GM18909 (cell line): ENCODE measurements around the gene KLRK1.
"Not testable (repeated sequence)": the region's sequence is repeated elsewhere in the genome, so short reads cannot be mapped to it uniquely, and the experiment has no call there.

Experiments used
- ATAC-seq: cut with Tn5 transposase; IDR thresholded peaks from one replicate; pipeline ENCODE4 v1.9.1; 2021; ENCODE audit warnings: mild to moderate bottlenecking; ENCODE audit not compliant: unreplicated experiment, poor library complexity

KLRK1 gene

GRCh38 chr12:10389904-10390303 is at the start of gene KLRK1:
Gene KLRK1, minus strand, starts transcription at chr12:10390041. Its CDS starts 1,231 bp downstream, at chr12:10388810.
- ATAC-seq: no peak

GRCh38 chr12:10437601-10438000 is 47.8 kb upstream of the KLRK1 start:
- not testable (repeated sequence) for ATAC-seq

DNA sequence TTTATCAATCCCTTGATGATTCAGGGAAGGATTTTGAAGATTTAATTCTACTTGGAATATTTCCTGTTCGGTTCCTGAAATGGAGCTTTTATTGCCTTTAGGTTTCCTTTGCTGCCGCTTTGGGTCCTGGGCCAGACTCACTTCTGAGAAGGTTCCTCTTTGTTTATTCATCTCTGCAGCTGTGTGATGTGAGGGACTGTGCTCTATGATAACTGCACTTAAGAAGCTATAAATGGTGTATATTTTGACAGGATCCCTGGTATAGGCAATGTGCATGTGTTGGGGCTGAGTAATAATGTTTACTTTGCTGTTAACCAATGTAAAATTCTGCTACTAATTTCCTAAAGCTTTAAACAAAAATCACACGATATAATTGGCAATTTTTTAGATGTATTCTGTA is 46.0 kb upstream of the KLRK1 start, which contains the start of gene KLRC2:
Gene KLRC2, minus strand, starts transcription at position 195 of the 400 bp plus-strand sequence. Its CDS starts 24 bp downstream, at position 171.
- ATAC-seq: not testable (repeated sequence)

DNA sequence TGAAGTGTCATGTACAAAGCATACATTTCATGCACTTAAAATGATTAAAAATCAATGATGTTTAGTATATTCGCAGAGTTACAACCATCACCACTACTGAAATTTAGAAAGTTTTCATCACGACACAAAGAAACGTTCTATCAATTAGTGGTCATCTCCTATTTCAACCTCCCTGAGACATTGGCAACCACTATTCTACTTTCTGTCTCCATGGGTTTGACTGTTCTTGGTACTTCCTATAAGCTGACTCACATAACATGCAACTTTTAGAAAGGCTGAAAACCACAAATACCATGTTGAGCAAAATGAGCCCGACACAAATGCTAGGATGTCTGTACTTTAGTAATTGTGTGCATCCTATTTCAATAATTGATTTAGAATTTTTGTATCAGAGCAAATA is 40.8 kb upstream of the KLRK1 start:
- ATAC-seq: not testable (repeated sequence)

GRCh38 chr12:10425938-10426337 is 36.1 kb upstream of the KLRK1 start:
- ATAC-seq: not testable (repeated sequence)

- ATAC-seq: not testable (repeated sequence)
Observed at GRCh38 chr12:10424260-10424899, 34.5 kb upstream of the KLRK1 start.

DNA sequence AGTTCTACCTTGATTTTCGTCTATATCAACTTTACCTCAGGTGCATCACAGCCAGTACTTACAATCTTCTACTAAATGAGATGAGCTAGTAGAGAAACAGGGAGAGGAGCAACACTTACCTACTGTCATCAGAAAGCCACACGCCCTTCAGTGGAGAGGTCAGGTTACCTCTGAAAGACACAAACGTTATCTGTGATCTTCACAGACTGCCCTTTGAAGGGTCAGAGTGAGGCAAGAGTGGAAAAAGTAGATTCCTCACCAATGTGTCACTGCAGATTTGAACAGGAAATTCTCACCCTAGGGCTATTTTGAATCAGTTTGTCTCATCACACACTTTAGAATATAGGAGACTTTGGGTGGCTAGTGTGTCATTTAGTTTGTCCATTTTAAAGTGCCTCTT is 32.3 kb upstream of the KLRK1 start:
- ATAC-seq: not testable (repeated sequence)

- ATAC-seq: not testable (repeated sequence)
Observed at GRCh38 chr12:10420334-10420733, 30.5 kb upstream of the KLRK1 start, which contains the start of gene KLRC3. Gene KLRC3, minus strand, starts transcription at chr12:10420595. Its CDS starts 45 bp downstream, at chr12:10420550.

- ATAC-seq: no peak
Observed at GRCh38 chr12:10409392-10409791, 19.6 kb upstream of the KLRK1 start, which contains the start of gene KLRC4. Gene KLRC4, minus strand, starts transcription at chr12:10409757. Its CDS starts 182 bp downstream, at chr12:10409575.

- ATAC-seq: no peak
Observed at GRCh38 chr12:10408842-10409241, 19.0 kb upstream of the KLRK1 start.

DNA sequence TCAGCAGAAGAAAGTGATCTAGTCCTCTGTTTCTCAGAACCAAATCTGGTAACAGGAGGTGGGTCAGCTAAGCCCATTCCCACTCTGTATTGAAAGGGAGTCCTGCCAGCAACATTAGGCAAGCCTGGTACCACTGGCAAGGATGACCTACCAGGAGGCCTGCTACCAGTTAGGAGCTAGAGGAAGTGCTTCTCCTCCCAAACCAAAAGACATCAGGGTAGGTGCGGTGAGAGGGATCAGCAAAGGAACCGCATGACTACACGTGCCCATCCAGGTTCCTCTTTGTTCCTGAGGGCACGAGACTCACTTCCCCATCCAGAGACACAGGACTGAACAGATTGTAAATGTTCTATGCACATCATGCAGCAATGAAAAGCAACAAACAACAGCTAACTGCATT is 16.9 kb upstream of the KLRK1 start:
- no peak for ATAC-seq

GRCh38 chr12:10405294-10405693 is 15.5 kb upstream of the KLRK1 start:
- no peak for ATAC-seq

GRCh38 chr12:10404798-10405197 is 15.0 kb upstream of the KLRK1 start:
- ATAC-seq: no peak

DNA sequence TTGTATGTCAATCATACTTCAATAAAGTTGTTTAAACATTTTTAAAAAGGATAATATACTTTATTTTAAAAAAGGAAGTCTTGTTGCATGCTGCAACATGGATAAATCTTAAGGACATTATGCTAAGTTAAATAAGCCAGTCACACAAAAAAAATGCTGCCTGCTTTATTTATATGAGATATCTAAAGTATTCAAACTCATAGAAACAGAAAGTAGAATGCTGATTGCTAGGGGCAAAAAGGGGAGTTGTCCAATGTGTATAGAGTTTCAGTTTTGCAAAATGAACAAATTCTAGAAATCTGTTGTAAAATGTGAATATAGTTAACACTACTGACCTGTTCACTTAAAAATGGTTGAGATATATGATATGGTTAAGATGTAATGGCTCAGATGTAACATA is 11.0 kb upstream of the KLRK1 start:
- ATAC-seq: no peak

- no peak for ATAC-seq
Observed at GRCh38 chr12:10398168-10398567, 8.3 kb upstream of the KLRK1 start.

DNA sequence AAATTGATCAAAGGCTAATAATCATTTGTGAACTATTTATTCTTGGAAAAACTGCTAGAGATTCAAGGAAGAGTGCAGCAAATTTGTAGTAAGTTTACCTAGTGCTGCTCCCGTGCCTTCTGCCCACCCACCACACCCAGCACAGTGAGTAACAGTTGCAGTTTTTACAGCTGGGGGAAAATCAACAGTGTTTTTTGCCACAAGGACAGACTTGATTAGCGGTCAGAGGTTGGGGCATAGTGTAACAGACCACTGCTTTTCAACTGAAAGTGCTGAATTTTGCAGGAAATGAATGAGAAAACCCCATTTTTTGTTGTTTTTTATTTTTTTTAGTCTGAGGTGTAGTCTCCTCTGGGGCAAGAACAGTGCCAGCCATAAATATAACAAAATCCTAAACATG is 7.5 kb upstream of the KLRK1 start:
- no peak for ATAC-seq

- ATAC-seq: not testable (repeated sequence)
Observed at GRCh38 chr12:10396176-10396575, 6.3 kb upstream of the KLRK1 start.

DNA sequence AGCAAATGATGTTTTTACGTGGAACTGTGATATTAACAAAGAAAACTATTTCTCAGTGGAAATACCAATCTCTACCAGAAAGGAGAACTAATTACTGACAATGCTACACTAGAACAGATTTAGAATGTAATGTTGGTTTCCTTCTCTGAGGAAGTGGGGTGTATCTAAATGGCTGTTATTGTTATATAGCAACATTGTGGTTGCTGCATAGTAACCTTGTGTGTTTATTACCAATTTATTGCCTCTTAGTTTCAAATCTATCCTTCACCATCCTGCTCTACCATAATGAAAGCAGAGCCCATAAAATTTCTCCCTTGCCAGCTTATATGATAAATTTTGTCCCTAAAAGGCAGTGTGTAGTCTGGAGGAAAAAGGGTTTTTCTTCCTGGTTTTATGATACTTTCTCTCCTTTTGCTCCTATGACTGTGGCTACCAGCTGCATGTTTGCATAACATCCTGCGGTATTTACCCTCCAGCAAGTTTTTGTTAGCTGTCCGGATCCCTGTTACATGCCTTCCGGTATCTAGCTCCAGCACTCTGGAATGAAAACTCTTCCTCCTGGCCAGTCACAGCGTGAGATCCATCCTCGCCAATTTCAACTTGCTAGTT is 5.7 kb upstream of the KLRK1 start:
- ATAC-seq: peak; percentile 84

DNA sequence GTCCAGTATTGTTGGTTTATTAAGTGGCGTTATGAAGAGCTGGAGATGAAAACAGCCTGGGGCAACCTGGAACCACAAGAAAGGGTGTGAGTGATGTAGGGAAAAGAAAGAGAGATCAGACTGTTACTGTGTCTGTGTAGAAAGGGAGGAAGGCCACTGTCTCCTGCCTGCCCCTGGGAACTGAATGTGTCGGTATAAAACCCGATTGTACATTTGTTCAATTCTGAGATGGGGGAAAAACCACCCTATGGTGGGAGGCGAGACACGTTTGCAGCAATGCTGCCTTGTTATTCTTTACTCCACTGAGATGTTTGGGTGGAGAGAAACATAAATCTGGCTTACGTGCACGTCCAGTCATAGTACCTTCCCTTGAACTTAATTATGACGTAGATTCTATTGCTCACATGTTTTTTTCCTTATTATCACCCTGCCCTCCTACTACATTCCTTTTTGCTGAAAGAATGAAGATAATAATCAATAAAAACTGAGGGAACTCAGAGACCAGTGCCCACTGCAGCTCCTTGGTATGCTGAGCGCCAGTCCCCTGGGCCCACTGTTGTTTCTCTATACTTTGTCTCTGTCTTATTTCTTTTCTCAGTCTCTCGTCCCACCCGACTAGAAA is 4.8 kb upstream of the KLRK1 start:
- not testable (repeated sequence) for ATAC-seq

DNA sequence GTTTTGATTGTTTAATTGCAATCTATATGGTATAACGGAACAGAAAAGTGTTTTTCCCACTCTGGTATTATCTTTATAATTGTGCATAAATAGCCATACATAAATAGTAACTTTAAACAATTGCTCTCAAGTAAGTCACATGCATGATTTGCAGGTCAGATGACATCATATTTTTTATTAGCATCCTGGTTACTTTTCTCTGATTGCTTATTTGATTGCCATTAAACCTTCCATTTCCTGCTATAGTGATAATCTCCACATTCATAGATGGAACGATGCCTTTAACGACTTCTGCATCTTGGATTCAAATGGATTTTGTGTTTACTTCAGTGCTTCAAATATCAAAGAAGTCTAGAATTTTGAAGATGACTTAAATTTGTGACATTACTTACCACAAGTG is 3.5 kb upstream of the KLRK1 start:
- ATAC-seq: no peak

DNA sequence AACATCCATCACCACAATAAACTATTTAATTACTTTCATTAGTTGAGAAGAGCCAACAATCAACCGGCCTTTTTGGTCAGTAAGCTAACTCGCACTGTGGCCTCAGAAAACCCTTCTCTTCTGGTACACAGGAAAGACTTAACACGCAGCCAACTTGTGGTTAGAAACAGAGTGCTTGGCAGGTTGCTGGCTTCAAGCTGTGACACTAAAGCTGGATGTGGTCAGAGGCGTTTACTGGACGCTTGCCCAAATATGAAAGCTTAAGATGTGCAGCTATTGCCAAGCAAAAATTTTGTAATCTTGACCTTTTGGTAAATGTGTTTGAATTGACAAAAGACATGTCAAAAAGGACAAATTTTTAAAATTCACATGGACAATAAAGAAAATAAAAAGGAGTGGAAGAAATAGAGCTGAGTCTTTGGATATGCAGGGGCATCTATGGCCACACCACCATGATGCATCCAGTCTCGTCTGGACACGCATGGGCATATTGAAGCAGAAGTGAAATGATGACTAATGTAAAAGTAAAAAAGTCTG is 2.6 kb upstream of the KLRK1 start:
- ATAC-seq: peak; percentile 80
